HG03025 (cell line): ENCODE data around the gene RPIA.
"Not testable (repeated sequence)": the region's sequence is repeated elsewhere in the genome, so short reads cannot be mapped to it uniquely, and the experiment has no call there.

Source experiments
- ATAC-seq: cut with Tn5 transposase; IDR thresholded peaks from one replicate; pipeline ENCODE4 v1.9.1; 2021; ENCODE audit warnings: mild to moderate bottlenecking, moderate library complexity; ENCODE audit not compliant: unreplicated experiment, low FRiP score

Gene RPIA

GRCh38 chr2:88765154-88765888 is 73.8 kb downstream of the RPIA start:
- ATAC-seq = no peak

- not testable (repeated sequence) for ATAC-seq
These were observed 74.5 kb downstream of the RPIA start for GRCh38 chr2:88765889-88766481.

GRCh38 chr2:88770016-88770415 is 78.5 kb downstream of the RPIA start:
- ATAC-seq = no peak

GRCh38 chr2:88773233-88774028 is 82.0 kb downstream of the RPIA start:
- ATAC-seq = not testable (repeated sequence)

GRCh38 chr2:88789213-88789612 is 97.7 kb downstream of the RPIA start:
- not testable (repeated sequence) for ATAC-seq

GRCh38 chr2:88795932-88796331 is 104.5 kb downstream of the RPIA start:
- not testable (repeated sequence) for ATAC-seq

GRCh38 chr2:88796523-88796922 is 105.0 kb downstream of the RPIA start:
- ATAC-seq = not testable (repeated sequence)

- ATAC-seq = not testable (repeated sequence)
These were observed 105.7 kb downstream of the RPIA start for GRCh38 chr2:88797164-88797563.
